Measurements from ENCODE around the gene KRTAP5-6. TPM values are rescaled to one million over a fixed set of nuclear protein-coding genes. Genes with fewer than 3 reads are reported as not detected.

The KRTAP5-6 gene
- total RNA-seq, 4 donors from 2014 or later: not detected

- intact Hi-C loops (cut with DNase I; ENCODE audit: low total_unique reads): no loop called here
- Histone ChIP-seq H3K27ac (no peak overlapping the region), H3K36me3 (no peaks in the 10 kb centered on the region), H3K27me3 (no peaks in the 10 kb centered on the region), H3K4me3 (no peak overlapping the region), H3K9me3 (no peaks in the 10 kb centered on the region), H3K4me1 (no peaks in the 10 kb centered on the region)
- TF ChIP-seq CTCF (IDR thresholded peaks at IDR 0.05) (no peak), POLR2A (IDR thresholded peaks at IDR 0.05) (no peak)
- DNase-seq: no peak
Observed at GRCh38 chr11:1670905-1671371, 26.1 kb upstream of the KRTAP5-6 start.

GRCh38 chr11:1671658-1672057 is 25.3 kb upstream of the KRTAP5-6 start:
- H3K9me3 ChIP-seq: no peaks in the 10 kb centered on the region
- no peak overlapping the region for H3K4me3 ChIP-seq
- H3K4me1 ChIP-seq: no peaks in the 10 kb centered on the region
- no peaks in the 10 kb centered on the region for H3K27me3 ChIP-seq
- no peaks in the 10 kb centered on the region for H3K36me3 ChIP-seq
- intact Hi-C loops (cut with DNase I; ENCODE audit: low total_unique reads): no loop called here
- DNase-seq: no peak
- TF ChIP-seq POLR2A (IDR thresholded peaks at IDR 0.05) (no peak), CTCF (IDR thresholded peaks at IDR 0.05) (no peak)
- H3K27ac ChIP-seq: no peak overlapping the region

- TF ChIP-seq CTCF (IDR thresholded peaks at IDR 0.05): no peak
- no peak for TF ChIP-seq POLR2A (IDR thresholded peaks at IDR 0.05)
- H3K27me3 ChIP-seq: peaks cover 0 to 3% of the 10 kb centered on the region in 2 donors
- intact Hi-C loops (cut with DNase I; ENCODE audit: low total_unique reads): no loop called here
Observed at GRCh38 chr11:1672613-1673350, 24.2 kb upstream of the KRTAP5-6 start.

GRCh38 chr11:1673446-1674172 is 23.4 kb upstream of the KRTAP5-6 start:
- intact Hi-C loops (cut with DNase I; ENCODE audit: low total_unique reads): no loop called here
- no peaks in the 10 kb centered on the region for H3K9me3 ChIP-seq
- no peaks in the 10 kb centered on the region for H3K4me1 ChIP-seq
- no peak overlapping the region for H3K4me3 ChIP-seq
- no peaks in the 10 kb centered on the region for H3K36me3 ChIP-seq
- no peak for DNase-seq
- H3K27me3 ChIP-seq: peaks cover 0 to 3% of the 10 kb centered on the region in 2 donors
- no peak for TF ChIP-seq CTCF (IDR thresholded peaks at IDR 0.05)
- TF ChIP-seq POLR2A (IDR thresholded peaks at IDR 0.05): no peak
- no peak overlapping the region for H3K27ac ChIP-seq

More at GRCh38 chr11:1672613-1673350, 24.2 kb upstream of the KRTAP5-6 start:
- no peak overlapping the region for H3K4me3 ChIP-seq
- no peaks in the 10 kb centered on the region for H3K4me1 ChIP-seq
- no peaks in the 10 kb centered on the region for H3K36me3 ChIP-seq
- no peaks in the 10 kb centered on the region for H3K9me3 ChIP-seq
- H3K27ac ChIP-seq: no peak overlapping the region
- DNase-seq: no peak

All from uterus (tissue), 4 donors.